Activated naive CD4-positive, alpha-beta T cell treated with anti-CD3 and anti-CD28 coated beads, Interleukin-2, amount 50 U/mL, for 24 hours (primary cell): ENCODE data around the gene NKPD1.

ENCODE experiments used
- H3K27ac Mint-ChIP-seq: one replicate; pipeline ENCODE4 v1.8.0; 2021; ENCODE audit warnings: mild to moderate bottlenecking, mixed read lengths
- H3K27me3 Mint-ChIP-seq: one replicate; pipeline ENCODE4 v1.8.0; 2021; ENCODE audit warnings: mixed read lengths
- H3K36me3 Mint-ChIP-seq: one replicate; pipeline ENCODE4 v1.8.0; 2021; ENCODE audit warnings: mixed read lengths
- H3K4me1 Mint-ChIP-seq: one replicate; pipeline ENCODE4 v1.8.0; 2021; ENCODE audit warnings: mixed read lengths
- H3K4me3 Mint-ChIP-seq: one replicate; pipeline ENCODE4 v1.8.0; 2021; ENCODE audit warnings: mild to moderate bottlenecking, mixed read lengths
- H3K9me3 Mint-ChIP-seq: one replicate; pipeline ENCODE4 v1.8.0; 2021; ENCODE audit warnings: mixed read lengths

NKPD1 gene

GRCh38 chr19:45139286-45140143 lies 21.3 kb downstream of the NKPD1 start:
- Mint-ChIP-seq H3K27ac (no peak overlapping the region), H3K9me3 (no peaks in the 10 kb centered on the region), H3K4me1 (peaks cover 3% of the 10 kb centered on the region), H3K36me3 (peaks cover 1% of the 10 kb centered on the region), H3K27me3 (no peaks in the 10 kb centered on the region), H3K4me3 (no peak overlapping the region)

- Mint-ChIP-seq H3K27me3 (no peaks in the 10 kb centered on the region), H3K36me3 (peaks cover 1% of the 10 kb centered on the region), H3K9me3 (no peaks in the 10 kb centered on the region), H3K4me1 (peaks cover 10% of the 10 kb centered on the region), H3K27ac (no peak overlapping the region), H3K4me3 (no peak overlapping the region)
These were observed 22.5 kb downstream of the NKPD1 start for GRCh38 chr19:45138303-45138751.

DNA sequence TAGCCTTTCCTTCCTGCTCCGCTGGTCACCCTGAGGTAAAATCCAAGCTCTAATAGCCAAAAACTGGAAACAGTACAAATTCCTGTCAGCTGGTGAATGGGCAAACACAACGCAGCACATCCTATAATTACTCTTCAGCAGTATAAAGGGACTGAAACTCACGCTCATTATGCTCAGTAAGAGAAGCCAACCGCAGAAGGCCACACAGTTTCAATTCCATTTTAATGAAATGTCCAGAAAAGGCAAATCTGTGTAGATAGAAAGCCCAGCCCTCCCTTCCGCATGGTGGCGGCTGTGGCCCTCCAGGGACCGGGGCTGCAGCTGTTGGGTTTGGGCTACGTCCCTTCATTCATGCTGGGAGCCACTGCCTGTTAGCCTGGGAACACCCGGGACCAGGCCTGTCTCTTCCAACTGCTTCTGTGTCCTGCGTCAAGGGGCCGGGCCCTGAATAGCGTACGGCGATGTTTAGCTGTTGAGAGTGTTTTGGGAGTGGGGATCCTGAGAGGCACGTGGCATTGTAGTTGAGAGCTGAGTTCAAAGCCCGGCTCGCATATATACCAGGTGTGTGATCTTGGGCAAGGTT lies 23.5 kb downstream of the NKPD1 start:
- Mint-ChIP-seq H3K36me3 (no peaks in the 10 kb centered on the region), H3K9me3 (no peaks in the 10 kb centered on the region), H3K27ac (no peak overlapping the region), H3K4me1 (peaks cover 10% of the 10 kb centered on the region), H3K27me3 (no peaks in the 10 kb centered on the region), H3K4me3 (no peak overlapping the region)

GRCh38 chr19:45136507-45137178 lies 24.1 kb downstream of the NKPD1 start:
- peaks cover 10% of the 10 kb centered on the region for H3K4me1 Mint-ChIP-seq
- H3K36me3 Mint-ChIP-seq, result no peaks in the 10 kb centered on the region
- H3K4me3 Mint-ChIP-seq, result no peak overlapping the region
- H3K27ac Mint-ChIP-seq, result no peak overlapping the region
- no peaks in the 10 kb centered on the region for H3K27me3 Mint-ChIP-seq
- no peaks in the 10 kb centered on the region for H3K9me3 Mint-ChIP-seq

DNA sequence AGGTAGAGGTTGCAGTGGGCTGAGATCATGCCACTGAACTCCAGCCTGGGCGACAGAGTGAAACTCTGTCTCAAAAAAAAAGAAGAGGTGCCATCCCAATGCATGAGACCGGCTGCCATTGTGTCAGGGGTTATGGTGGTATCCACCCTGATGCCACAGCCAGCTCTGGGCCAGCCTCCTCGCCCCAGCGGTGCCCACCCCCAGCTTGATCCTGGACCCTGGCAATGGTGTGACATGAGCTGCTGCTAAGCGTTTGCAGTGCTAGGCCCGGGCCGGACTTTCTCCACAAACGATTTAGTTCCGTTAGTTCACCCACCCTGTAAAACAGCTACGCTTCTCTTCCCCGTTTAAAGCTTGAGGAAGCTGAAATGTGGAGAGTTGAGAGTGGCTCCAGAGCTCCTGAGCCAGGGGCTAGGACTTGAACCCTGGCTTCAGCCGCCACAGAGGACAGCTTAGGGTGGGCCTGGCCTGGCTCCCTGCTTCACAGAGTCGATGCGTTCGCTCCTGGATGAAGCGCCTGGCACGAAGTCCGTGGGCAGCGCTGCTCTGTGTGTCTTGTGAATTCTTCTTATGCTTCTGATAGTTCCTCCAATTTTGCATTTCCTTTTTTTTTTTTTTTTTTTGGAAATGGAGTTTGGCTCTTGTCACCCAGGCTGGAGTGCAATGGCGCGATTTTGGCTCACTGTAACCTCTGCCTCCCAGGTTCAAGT lies 25.5 kb downstream of the NKPD1 start:
- H3K36me3 Mint-ChIP-seq, result no peaks in the 10 kb centered on the region
- H3K9me3 Mint-ChIP-seq, result no peaks in the 10 kb centered on the region
- H3K27me3 Mint-ChIP-seq, result no peaks in the 10 kb centered on the region
- H3K4me3 Mint-ChIP-seq, result no peak overlapping the region
- H3K27ac Mint-ChIP-seq, result no peak overlapping the region
- H3K4me1 Mint-ChIP-seq, result peaks cover 10% of the 10 kb centered on the region

GRCh38 chr19:45133661-45134060 lies 27.1 kb downstream of the NKPD1 start:
- Mint-ChIP-seq H3K4me3 (no peak overlapping the region), H3K36me3 (no peaks in the 10 kb centered on the region), H3K27ac (no peak overlapping the region), H3K27me3 (no peaks in the 10 kb centered on the region), H3K9me3 (no peaks in the 10 kb centered on the region), H3K4me1 (peaks cover 10% of the 10 kb centered on the region)

- Mint-ChIP-seq H3K27me3 (no peaks in the 10 kb centered on the region), H3K27ac (no peak overlapping the region), H3K4me1 (peaks cover 11% of the 10 kb centered on the region), H3K36me3 (no peaks in the 10 kb centered on the region), H3K9me3 (no peaks in the 10 kb centered on the region), H3K4me3 (no peak overlapping the region)
These were observed 29.7 kb downstream of the NKPD1 start for GRCh38 chr19:45130888-45131615.

- no peak overlapping the region for H3K4me3 Mint-ChIP-seq
- H3K9me3 Mint-ChIP-seq, result no peaks in the 10 kb centered on the region
- H3K4me1 Mint-ChIP-seq, result peaks cover 18% of the 10 kb centered on the region
- no peak overlapping the region for H3K27ac Mint-ChIP-seq
- H3K27me3 Mint-ChIP-seq, result no peaks in the 10 kb centered on the region
- H3K36me3 Mint-ChIP-seq, result no peaks in the 10 kb centered on the region
These were observed 30.5 kb downstream of the NKPD1 start for GRCh38 chr19:45130236-45130635.

- H3K9me3 Mint-ChIP-seq, result no peaks in the 10 kb centered on the region
- H3K36me3 Mint-ChIP-seq, result no peaks in the 10 kb centered on the region
- peaks cover 16% of the 10 kb centered on the region for H3K4me1 Mint-ChIP-seq
- H3K27ac Mint-ChIP-seq, result no peak overlapping the region
- no peak overlapping the region for H3K4me3 Mint-ChIP-seq
- H3K27me3 Mint-ChIP-seq, result no peaks in the 10 kb centered on the region
These were observed 32.0 kb downstream of the NKPD1 start for GRCh38 chr19:45128806-45129205.

DNA sequence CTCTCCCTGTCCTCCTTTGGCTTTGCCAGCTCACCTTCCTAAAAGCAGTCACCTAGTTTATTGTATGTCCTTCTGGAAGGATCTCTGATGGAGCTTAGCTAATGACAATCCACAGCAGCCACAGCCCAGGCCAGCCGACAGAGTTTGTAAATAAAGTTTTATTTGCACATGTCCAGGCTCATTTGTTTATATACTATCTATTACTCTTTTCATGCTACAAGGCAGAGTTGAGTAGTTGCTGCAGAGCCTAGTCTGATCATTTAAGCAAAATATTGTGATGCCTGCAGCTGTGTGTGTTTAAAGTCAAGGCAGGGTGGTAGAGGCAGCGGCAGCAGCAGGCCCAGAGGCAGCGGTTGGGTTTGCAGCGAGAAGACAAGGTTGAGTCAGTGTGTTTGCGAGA lies 32.6 kb downstream of the NKPD1 start:
- H3K4me3 Mint-ChIP-seq, result no peak overlapping the region
- H3K27me3 Mint-ChIP-seq, result no peaks in the 10 kb centered on the region
- no peak overlapping the region for H3K27ac Mint-ChIP-seq
- no peaks in the 10 kb centered on the region for H3K36me3 Mint-ChIP-seq
- H3K4me1 Mint-ChIP-seq, result peaks cover 17% of the 10 kb centered on the region
- H3K9me3 Mint-ChIP-seq, result no peaks in the 10 kb centered on the region

- no peak overlapping the region for H3K4me3 Mint-ChIP-seq
- no peaks in the 10 kb centered on the region for H3K36me3 Mint-ChIP-seq
- H3K27me3 Mint-ChIP-seq, result no peaks in the 10 kb centered on the region
- H3K27ac Mint-ChIP-seq, result no peak overlapping the region
- no peaks in the 10 kb centered on the region for H3K9me3 Mint-ChIP-seq
- peaks cover 20% of the 10 kb centered on the region for H3K4me1 Mint-ChIP-seq
These were observed 34.1 kb downstream of the NKPD1 start for GRCh38 chr19:45126654-45127053.

GRCh38 chr19:45125975-45126493 lies 34.7 kb downstream of the NKPD1 start:
- Mint-ChIP-seq H3K27me3 (no peaks in the 10 kb centered on the region), H3K36me3 (no peaks in the 10 kb centered on the region), H3K9me3 (no peaks in the 10 kb centered on the region), H3K4me1 (peaks cover 26% of the 10 kb centered on the region), H3K27ac (no peak overlapping the region), H3K4me3 (no peak overlapping the region)

- Mint-ChIP-seq H3K4me3 (no peak overlapping the region), H3K27ac (no peak overlapping the region)
These were observed 35.4 kb downstream of the NKPD1 start for GRCh38 chr19:45125360-45125759.

GRCh38 chr19:45124021-45124420 lies 36.8 kb downstream of the NKPD1 start:
- Mint-ChIP-seq H3K9me3 (no peaks in the 10 kb centered on the region), H3K27me3 (no peaks in the 10 kb centered on the region), H3K4me1 (peaks cover 42% of the 10 kb centered on the region), H3K36me3 (no peaks in the 10 kb centered on the region), H3K4me3 (no peak overlapping the region), H3K27ac (no peak overlapping the region)

More at GRCh38 chr19:45125360-45125759, 35.4 kb downstream of the NKPD1 start:
- Mint-ChIP-seq H3K4me1 (peaks cover 33% of the 10 kb centered on the region), H3K27me3 (no peaks in the 10 kb centered on the region), H3K9me3 (no peaks in the 10 kb centered on the region), H3K36me3 (no peaks in the 10 kb centered on the region)

GRCh38 chr19:45123440-45123850 lies 37.3 kb downstream of the NKPD1 start:
- H3K36me3 Mint-ChIP-seq, result no peaks in the 10 kb centered on the region
- H3K27me3 Mint-ChIP-seq, result no peaks in the 10 kb centered on the region
- H3K27ac Mint-ChIP-seq, result no peak overlapping the region
- H3K4me3 Mint-ChIP-seq, result no peak overlapping the region
- H3K9me3 Mint-ChIP-seq, result no peaks in the 10 kb centered on the region
- H3K4me1 Mint-ChIP-seq, result peaks cover 48% of the 10 kb centered on the region
